ENCODE measurements around the gene SSR3.

Gene SSR3

GRCh38 chr3:156536524-156537316, 18.2 kb downstream of the SSR3 start:
- H3K9me3 Mint-ChIP-seq = no peaks in the 10 kb centered on the region
- TF ChIP-seq CTCF (IDR thresholded peaks at IDR 0.05) = no peak
- H3K4me1 Mint-ChIP-seq = peaks cover 16% of the 10 kb centered on the region
- H3K4me3 Mint-ChIP-seq = no peak overlapping the region
- no peak for DNase-seq
- no peaks in the 10 kb centered on the region for H3K36me3 Mint-ChIP-seq (ENCODE audit: low read depth)
- H3K27me3 Mint-ChIP-seq (ENCODE audit: low read depth, poor library complexity) = no peaks in the 10 kb centered on the region
- peak overlapping the region; percentile 77 for H3K27ac Mint-ChIP-seq

GRCh38 chr3:156535798-156536197, 19.1 kb downstream of the SSR3 start:
- peaks cover 16% of the 10 kb centered on the region for H3K4me1 Mint-ChIP-seq
- no peaks in the 10 kb centered on the region for H3K9me3 Mint-ChIP-seq
- H3K4me3 Mint-ChIP-seq = no peak overlapping the region
- no peaks in the 10 kb centered on the region for H3K36me3 Mint-ChIP-seq (ENCODE audit: low read depth)
- H3K27me3 Mint-ChIP-seq (ENCODE audit: low read depth, poor library complexity) = no peaks in the 10 kb centered on the region
- no peak overlapping the region for H3K27ac Mint-ChIP-seq
- DNase-seq = no peak
- no peak for TF ChIP-seq CTCF (IDR thresholded peaks at IDR 0.05)

- Mint-ChIP-seq H3K4me3 (no peak overlapping the region), H3K9me3 (no peaks in the 10 kb centered on the region), H3K27ac (peak overlapping the region; percentile 11), H3K27me3 (ENCODE audit: low read depth, poor library complexity) (no peaks in the 10 kb centered on the region), H3K4me1 (peaks cover 16% of the 10 kb centered on the region), H3K36me3 (ENCODE audit: low read depth) (no peaks in the 10 kb centered on the region)
- TF ChIP-seq CTCF (IDR thresholded peaks at IDR 0.05) = no peak
- no peak for DNase-seq
These were observed 19.7 kb downstream of the SSR3 start for GRCh38 chr3:156535162-156535627.

DNA sequence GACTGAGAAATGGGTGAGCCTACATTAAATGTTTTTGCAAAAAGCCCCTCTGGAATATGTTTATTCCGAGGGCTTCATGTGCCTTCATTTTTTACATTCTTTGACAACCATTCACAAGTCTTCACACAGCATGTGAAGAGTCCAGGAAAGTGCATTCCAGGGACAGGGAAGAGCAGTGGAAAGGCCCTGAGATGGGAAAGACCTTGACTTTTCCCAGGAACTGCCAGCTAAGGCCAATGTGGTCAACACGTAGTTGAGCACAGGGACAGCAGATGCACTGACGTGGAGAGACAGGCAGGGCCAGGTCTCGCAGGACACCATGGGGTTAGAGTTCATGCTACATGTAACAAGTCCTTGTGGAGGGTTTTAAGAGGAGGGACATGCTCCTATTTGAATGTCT, 21.7 kb downstream of the SSR3 start:
- TF ChIP-seq CTCF (IDR thresholded peaks at IDR 0.05) = no peak

DNA sequence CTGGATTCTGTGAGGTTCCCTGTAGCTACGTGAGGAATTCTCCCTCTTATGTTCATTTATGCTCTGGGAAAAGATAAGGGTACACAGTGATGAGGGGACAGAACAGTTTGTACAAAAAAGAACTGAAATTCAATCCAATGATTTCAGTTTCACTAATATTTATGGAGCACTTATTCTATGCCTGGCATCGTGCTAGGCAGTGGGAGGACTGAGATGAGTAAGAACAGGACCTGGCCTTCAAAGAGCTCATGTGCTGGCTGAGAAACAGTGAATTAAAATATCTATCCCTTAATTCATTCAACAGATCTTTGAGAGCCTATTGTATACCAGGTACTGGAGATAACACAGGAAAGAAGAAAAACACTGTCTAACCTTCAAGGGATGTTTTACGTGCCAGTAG, 22.2 kb downstream of the SSR3 start:
- Mint-ChIP-seq H3K36me3 (ENCODE audit: low read depth) (no peaks in the 10 kb centered on the region), H3K9me3 (no peaks in the 10 kb centered on the region), H3K27ac (no peak overlapping the region), H3K4me1 (peaks cover 29% of the 10 kb centered on the region), H3K4me3 (no peak overlapping the region), H3K27me3 (ENCODE audit: low read depth, poor library complexity) (no peaks in the 10 kb centered on the region)
- DNase-seq = no peak
- no peak for TF ChIP-seq CTCF (IDR thresholded peaks at IDR 0.05)

More for the DNA sequence above, 21.7 kb downstream of the SSR3 start:
- Mint-ChIP-seq H3K4me3 (no peak overlapping the region), H3K4me1 (peaks cover 24% of the 10 kb centered on the region), H3K27me3 (ENCODE audit: low read depth, poor library complexity) (no peaks in the 10 kb centered on the region), H3K36me3 (ENCODE audit: low read depth) (no peaks in the 10 kb centered on the region), H3K27ac (no peak overlapping the region), H3K9me3 (no peaks in the 10 kb centered on the region)
- no peak for DNase-seq

GRCh38 chr3:156530980-156531379, 23.9 kb downstream of the SSR3 start:
- Mint-ChIP-seq H3K36me3 (ENCODE audit: low read depth) (no peaks in the 10 kb centered on the region), H3K4me3 (no peak overlapping the region), H3K9me3 (no peaks in the 10 kb centered on the region), H3K27ac (no peak overlapping the region), H3K27me3 (ENCODE audit: low read depth, poor library complexity) (no peaks in the 10 kb centered on the region), H3K4me1 (peaks cover 28% of the 10 kb centered on the region)
- no peak for TF ChIP-seq CTCF (IDR thresholded peaks at IDR 0.05)
- DNase-seq = no peak

Data from nephron progenitor cell (in vitro differentiated cells).